ENCODE data around the gene CLDN1. TPM values are rescaled to one million over a fixed set of nuclear protein-coding genes. Genes with fewer than 3 reads are reported as not detected.

The CLDN1 gene
- total and polyA plus RNA-seq, 2 of the 4 experiments (the other 2 are of a cell fraction) = 4.7 to 7.3 TPM

DNA sequence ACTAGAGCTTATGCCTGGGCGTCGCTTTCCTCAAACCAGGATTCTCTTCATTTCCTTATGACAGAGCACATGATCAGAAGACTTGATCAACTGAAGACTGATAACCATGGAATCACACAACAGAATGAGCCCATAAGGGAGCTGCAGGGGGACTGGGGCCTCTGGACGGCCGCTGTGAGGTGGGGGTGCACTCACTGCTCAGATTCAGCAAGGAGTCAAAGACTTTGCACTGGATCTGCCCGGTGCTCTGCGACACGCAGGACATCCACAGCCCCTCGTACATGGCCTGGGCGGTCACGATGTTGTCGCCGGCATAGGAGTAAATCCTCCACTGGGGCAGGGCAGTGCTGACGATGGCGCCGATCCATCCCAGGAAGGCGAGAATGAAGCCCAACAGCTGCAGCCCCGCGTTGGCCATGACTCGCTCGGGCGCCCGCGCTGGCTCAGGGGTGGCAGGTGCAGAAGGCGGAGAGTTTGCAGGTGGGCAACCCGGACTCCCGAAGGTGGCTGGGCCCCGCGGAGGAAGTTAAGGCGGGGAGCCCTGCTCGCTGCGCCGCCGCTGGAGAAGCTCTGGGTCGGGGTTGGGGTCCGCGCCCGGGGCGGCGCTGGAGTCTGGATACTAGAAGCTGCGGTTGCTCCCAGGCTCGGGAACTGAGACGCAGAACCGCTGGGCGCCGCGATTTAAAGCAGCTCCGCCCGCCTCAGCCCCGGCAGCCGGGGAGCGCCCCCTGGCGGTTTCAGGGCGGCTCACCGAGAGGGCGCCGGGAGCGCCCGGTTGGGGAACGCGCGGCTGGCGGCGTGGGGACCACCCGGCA is at the start of gene CLDN1 (continued):
- TF ChIP-seq MXI1 (IDR thresholded peaks at IDR 0.05; ENCODE audit: borderline replicate concordance, low read depth, low read length) (no peak), NFE2L2 (IDR thresholded peaks at IDR 0.05; ENCODE audit: low read depth, low read length) (no peak)
- TF ChIP-seq, protein P1, sequence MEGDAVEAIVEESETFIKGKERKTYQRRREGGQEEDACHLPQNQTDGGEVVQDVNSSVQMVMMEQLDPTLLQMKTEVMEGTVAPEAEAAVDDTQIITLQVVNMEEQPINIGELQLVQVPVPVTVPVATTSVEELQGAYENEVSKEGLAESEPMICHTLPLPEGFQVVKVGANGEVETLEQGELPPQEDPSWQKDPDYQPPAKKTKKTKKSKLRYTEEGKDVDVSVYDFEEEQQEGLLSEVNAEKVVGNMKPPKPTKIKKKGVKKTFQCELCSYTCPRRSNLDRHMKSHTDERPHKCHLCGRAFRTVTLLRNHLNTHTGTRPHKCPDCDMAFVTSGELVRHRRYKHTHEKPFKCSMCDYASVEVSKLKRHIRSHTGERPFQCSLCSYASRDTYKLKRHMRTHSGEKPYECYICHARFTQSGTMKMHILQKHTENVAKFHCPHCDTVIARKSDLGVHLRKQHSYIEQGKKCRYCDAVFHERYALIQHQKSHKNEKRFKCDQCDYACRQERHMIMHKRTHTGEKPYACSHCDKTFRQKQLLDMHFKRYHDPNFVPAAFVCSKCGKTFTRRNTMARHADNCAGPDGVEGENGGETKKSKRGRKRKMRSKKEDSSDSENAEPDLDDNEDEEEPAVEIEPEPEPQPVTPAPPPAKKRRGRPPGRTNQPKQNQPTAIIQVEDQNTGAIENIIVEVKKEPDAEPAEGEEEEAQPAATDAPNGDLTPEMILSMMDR (conservative IDR thresholded peaks at IDR 0.05; ENCODE audit: low read depth, low read length) = peak; percentile 95

DNA sequence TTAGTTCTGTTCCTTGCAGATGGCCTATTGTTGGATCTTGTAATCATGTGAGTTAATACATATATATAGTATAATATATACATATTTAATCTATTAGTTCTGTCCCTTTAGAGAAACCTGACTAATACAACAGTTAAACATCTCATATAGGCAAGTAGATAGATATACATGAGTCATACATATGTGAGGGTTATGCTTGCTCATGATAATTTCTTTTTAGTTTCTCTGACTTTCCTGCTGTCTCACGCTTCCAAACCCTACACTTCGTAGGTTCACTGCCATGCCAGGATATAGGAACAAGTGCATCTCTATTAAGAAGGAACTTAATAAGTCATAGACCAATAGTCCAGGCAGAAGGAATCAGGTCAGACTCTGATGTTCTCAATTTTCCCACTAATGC is 48.9 kb upstream of the CLDN1 start:
- in situ Hi-C loops (cut with MboI; ENCODE audit: low sequenced_read_pairs) = no loop called here
- Histone ChIP-seq H3K9me1 (ENCODE audit: insufficient read depth, low read length) (no peaks in the 10 kb centered on the region), H3K14ac (replicated peaks; ENCODE audit: low read depth, low read length) (no peak overlapping the region), H3K4ac (ENCODE audit: low read depth, low read length) (no peak overlapping the region), H2BK15ac (ENCODE audit: low read depth, low read length) (no peak overlapping the region), H3K56ac (ENCODE audit: extremely low read depth, insufficient read depth, low read length) (no peak overlapping the region), H3K18ac (ENCODE audit: low read depth, low read length) (no peak overlapping the region), H3K36me3 (ENCODE audit: control insufficient read depth, insufficient read depth, low read length) (no peaks in the 10 kb centered on the region), H2BK5ac (ENCODE audit: low read depth, low read length, poor library complexity, severe bottlenecking) (no peak overlapping the region), H2BK20ac (ENCODE audit: low read depth, low read length) (no peak overlapping the region), H3K27ac (ENCODE audit: insufficient read depth, low read length) (no peak overlapping the region), H4K91ac (ENCODE audit: insufficient read depth, low read depth, low read length) (no peak overlapping the region), H2AK5ac (ENCODE audit: low read depth, low read length) (no peak overlapping the region), H3K27me3 (ENCODE audit: control insufficient read depth, insufficient read depth, low read length) (no peaks in the 10 kb centered on the region), H2AFZ (replicated peaks; ENCODE audit: low read length, poor library complexity) (no peak overlapping the region), H3K9me3 (ENCODE audit: control insufficient read depth, insufficient read depth, low read length) (no peaks in the 10 kb centered on the region), H2BK120ac (ENCODE audit: low read depth, low read length) (no peak overlapping the region), H3K79me1 (ENCODE audit: low read depth in 1 of 2, low read length in 2 of 2) (no peaks in the 10 kb centered on the region), H3K4me3 (ENCODE audit: insufficient read depth, low read depth, low read length) (no peak overlapping the region), H3K4me1 (ENCODE audit: control insufficient read depth, insufficient read depth, low read length) (peaks cover 2% of the 10 kb centered on the region; the same call in 1 of the 2 replicates), H4K8ac (ENCODE audit: low read depth in 2 of 2, low read length in 2 of 2) (no peak overlapping the region), H3K4me2 (ENCODE audit: low read depth, low read length) (no peak overlapping the region), H4K20me1 (ENCODE audit: insufficient read depth, low read length) (no peaks in the 10 kb centered on the region), H3K9ac (ENCODE audit: low read depth, low read length) (no peak overlapping the region), H3K23ac (ENCODE audit: low read depth, low read length) (no peak overlapping the region), H4K5ac (ENCODE audit: low read depth, low read length) (no peak overlapping the region), H2AK9ac (replicated peaks; ENCODE audit: low read depth, low read length, poor library complexity) (no peak overlapping the region)
- dilution Hi-C loops (cut with HindIII; ENCODE audit: low sequenced_read_pairs, unreplicated experiment) = no loop called here
- TF ChIP-seq MAFK (IDR thresholded peaks at IDR 0.05; ENCODE audit: low read depth, low read length) (peak; percentile 34; the same call in 1 of the 2 replicates), RFX5 (IDR thresholded peaks at IDR 0.05; ENCODE audit: low read depth, low read length) (no peak)
- WGBS, 2 experiments (ENCODE audit: extremely low coverage in 2 of 2, insufficient read length in 1 of 2) = no CpG with 5 or more reads among the region's 2 CpGs
- DNase-seq (peak; percentile 37), ATAC-seq (ENCODE audit: low read depth) (no peak)
- ChIA-PET CTCF (interaction anchor here (1.5 kb wide), 1 partner anchor 48 kb away, joined by 3 read pairs; no protein-coding TSS in a partner anchor), POLR2A (ENCODE audit: unreplicated experiment) (no interaction called here)
- no TSS peak for BruUV-seq (replicated peaks)
- intact Hi-C loops (cut with micrococcal nuclease) = no loop called here

All from IMR-90 (cell line).